ENCODE measurements around the gene BMPER. TPM values are rescaled to one million over a fixed set of nuclear protein-coding genes. Genes with fewer than 3 reads are reported as not detected.

Gene BMPER
- total and polyA plus RNA-seq, 8 donors = 7.4 to 47.7 (median 39.6) TPM

DNA sequence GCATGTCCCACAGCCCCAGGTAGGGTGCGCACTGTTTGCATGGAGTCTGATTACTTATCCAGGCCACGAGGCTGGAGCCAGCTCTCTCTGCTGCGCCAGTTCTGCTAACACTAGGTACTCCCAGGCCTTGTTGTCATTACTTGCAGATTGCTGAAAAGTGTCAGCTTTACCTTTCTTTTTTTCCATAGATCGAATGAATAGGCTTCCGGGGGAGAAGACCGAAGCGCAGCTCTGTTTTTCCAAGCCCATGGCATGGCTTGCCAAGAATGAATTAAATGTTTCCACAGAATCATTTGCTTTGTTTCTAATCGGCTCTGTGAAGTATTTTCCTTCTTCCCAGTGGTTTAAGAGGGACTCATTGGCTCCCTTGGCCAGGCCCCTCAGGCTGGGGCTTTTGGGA lies 285.8 kb downstream of the BMPER start:
- Histone ChIP-seq H3K27me3 (no peaks in the 10 kb centered on the region), H3K36me3 (no peaks in the 10 kb centered on the region), H3K27ac (no peak overlapping the region), H3K4me1 (no peaks in the 10 kb centered on the region), H3K4me3 (no peak overlapping the region), H3K9me3 (no peaks in the 10 kb centered on the region)
- TF ChIP-seq, protein P1, sequence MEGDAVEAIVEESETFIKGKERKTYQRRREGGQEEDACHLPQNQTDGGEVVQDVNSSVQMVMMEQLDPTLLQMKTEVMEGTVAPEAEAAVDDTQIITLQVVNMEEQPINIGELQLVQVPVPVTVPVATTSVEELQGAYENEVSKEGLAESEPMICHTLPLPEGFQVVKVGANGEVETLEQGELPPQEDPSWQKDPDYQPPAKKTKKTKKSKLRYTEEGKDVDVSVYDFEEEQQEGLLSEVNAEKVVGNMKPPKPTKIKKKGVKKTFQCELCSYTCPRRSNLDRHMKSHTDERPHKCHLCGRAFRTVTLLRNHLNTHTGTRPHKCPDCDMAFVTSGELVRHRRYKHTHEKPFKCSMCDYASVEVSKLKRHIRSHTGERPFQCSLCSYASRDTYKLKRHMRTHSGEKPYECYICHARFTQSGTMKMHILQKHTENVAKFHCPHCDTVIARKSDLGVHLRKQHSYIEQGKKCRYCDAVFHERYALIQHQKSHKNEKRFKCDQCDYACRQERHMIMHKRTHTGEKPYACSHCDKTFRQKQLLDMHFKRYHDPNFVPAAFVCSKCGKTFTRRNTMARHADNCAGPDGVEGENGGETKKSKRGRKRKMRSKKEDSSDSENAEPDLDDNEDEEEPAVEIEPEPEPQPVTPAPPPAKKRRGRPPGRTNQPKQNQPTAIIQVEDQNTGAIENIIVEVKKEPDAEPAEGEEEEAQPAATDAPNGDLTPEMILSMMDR (IDR thresholded peaks at IDR 0.05) = no peak
- intact Hi-C loops (cut with DNase I) = no loop called here
- no peak for DNase-seq
- no peak for ATAC-seq

DNA sequence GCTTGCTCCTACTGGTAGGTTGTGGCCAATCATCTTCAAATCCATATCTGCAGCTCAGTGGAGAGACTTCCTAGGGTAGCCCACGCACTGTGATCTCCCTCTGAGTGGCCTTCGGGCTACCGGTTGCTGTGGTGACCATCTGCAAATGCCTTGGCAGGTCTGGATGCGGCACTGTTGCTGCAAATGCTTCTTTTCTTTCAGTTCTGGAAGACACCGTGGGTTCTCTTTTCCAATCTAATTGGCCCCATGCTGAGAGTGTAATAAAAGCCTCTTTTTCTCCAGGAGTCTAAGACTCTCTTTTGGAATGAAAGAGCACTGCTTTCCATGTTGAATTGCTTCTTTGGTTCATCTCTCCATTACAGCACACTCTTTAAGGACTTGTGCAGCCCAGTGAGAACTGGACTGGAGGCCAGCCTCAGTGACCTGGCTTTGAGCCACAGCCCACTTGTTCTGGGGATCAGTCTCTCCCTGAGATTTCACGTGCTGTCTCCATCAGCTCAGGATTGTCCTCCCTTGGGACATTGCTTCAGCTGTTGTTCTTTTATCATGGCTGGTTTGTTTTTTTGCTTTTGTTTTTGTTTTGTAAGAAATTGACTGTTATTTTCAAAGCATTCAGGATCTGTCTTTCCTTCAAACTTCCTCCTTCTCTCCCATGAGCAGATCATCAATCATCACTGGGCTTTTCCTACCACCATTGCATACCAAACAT lies 286.6 kb downstream of the BMPER start:
- Histone ChIP-seq H3K27ac (no peak overlapping the region), H3K4me1 (no peaks in the 10 kb centered on the region), H3K36me3 (no peaks in the 10 kb centered on the region), H3K27me3 (no peaks in the 10 kb centered on the region), H3K4me3 (no peak overlapping the region), H3K9me3 (no peaks in the 10 kb centered on the region)
- TF ChIP-seq, protein P1 (IDR thresholded peaks at IDR 0.05) = no peak
- ATAC-seq (no peak), DNase-seq (no peak)
- intact Hi-C loops (cut with DNase I) = no loop called here

DNA sequence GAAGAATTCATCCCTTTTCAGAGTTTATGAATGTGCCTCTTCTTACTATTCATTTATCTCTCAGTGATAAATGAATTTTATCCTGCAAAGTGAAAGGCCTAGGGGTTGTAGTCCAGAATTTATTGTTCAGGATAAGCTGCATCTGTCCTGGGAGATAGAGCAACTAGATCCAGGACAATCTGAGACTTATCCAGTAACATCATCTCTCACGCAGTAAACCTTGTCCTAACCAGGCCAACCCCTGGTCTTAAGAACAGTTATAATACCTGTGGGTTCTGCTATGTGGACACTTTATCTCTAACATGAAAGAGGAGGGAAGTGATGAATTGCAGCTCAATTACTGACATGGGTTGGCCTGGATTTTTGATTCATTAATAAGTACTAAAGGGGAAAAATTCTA lies 287.6 kb downstream of the BMPER start:
- no peaks in the 10 kb centered on the region for H3K4me1 ChIP-seq
- no peak overlapping the region for H3K4me3 ChIP-seq
- H3K9me3 ChIP-seq = no peaks in the 10 kb centered on the region
- no peaks in the 10 kb centered on the region for H3K36me3 ChIP-seq
- no peak for ATAC-seq
- DNase-seq = no peak
- TF ChIP-seq, protein P1 (IDR thresholded peaks at IDR 0.05) = no peak
- no peak overlapping the region for H3K27ac ChIP-seq
- intact Hi-C loops (cut with DNase I) = no loop called here
- H3K27me3 ChIP-seq = no peaks in the 10 kb centered on the region

DNA sequence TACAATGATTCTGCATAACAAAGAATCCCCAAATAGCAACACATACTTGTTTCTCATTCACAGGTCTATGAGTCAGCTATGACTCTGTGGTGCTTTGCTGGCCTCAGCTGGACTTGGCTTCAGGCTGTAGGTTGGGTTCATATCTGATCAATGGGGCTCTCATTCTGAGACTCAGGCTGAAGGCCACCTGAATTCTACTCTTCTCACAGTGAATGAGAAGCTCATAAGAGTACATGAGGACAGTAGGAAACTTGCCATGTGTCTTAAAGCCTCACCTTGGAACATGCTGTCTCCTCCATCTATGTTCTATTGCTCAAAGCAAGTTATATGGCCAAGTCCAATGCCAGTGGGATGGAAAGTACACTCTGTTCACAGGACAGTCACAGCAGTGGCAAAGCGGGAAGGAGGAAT lies 292.9 kb downstream of the BMPER start:
- no peak for ATAC-seq
- intact Hi-C loops (cut with DNase I) = no loop called here
- no peak for DNase-seq
- Histone ChIP-seq H3K27ac (no peak overlapping the region), H3K4me3 (no peak overlapping the region), H3K4me1 (no peaks in the 10 kb centered on the region), H3K36me3 (no peaks in the 10 kb centered on the region), H3K9me3 (no peaks in the 10 kb centered on the region), H3K27me3 (no peaks in the 10 kb centered on the region)
- TF ChIP-seq, protein P1 (IDR thresholded peaks at IDR 0.05) = no peak

All from left lung (tissue), 10 donors.